HTR-8/SVneo (cell line): ENCODE results near the gene IL3RA.
"Not testable (repeated sequence)": the region's sequence is repeated elsewhere in the genome, so short reads cannot be mapped to it uniquely, and the experiment has no call there.

Source experiments
- DNase-seq: peaks from one replicate; pipeline ENCODE4 v3.0.0; 2011; ENCODE audit warnings: low spot score, mixed read lengths; ENCODE audit not compliant: insufficient read length
- FAIRE-seq: peaks from 2 replicates; lab custom pipeline; 2011; peaks lifted over from hg19 to GRCh38; lab: Jason Lieb, UNC

IL3RA gene

DNA sequence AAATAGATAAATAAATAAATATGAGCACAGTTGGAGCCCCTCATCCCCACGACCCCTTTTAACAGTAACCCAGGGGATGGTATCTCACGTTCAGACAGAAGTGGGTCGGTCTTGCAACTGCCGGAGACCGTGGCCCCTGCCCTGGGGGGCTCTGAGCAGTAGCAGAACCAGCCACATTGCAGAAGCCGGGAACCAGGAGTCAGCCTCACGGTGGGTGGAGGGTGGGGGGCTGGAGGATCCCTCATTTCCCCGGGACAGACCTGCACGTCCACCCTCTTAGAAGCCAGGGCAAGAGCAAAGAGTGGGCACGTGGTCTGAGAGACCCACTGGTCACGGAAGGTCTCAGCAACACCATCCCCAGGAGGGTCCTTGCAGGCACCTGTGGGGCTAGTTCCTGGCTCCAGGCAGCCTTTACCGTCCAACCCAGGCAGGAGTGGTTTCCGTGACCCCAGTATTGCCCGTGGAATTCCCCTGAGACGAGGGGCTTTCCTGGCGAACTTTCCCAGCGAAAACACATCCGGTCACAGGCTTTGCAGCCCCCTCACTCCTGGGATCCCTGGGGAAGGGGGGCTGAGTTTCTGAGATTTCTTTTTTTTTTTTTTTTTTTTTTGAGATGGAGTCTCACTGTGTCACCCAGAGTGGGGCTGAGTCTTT lies 8.8 kb upstream of the IL3RA start:
- no peak for DNase-seq
- FAIRE-seq = no peak

DNA sequence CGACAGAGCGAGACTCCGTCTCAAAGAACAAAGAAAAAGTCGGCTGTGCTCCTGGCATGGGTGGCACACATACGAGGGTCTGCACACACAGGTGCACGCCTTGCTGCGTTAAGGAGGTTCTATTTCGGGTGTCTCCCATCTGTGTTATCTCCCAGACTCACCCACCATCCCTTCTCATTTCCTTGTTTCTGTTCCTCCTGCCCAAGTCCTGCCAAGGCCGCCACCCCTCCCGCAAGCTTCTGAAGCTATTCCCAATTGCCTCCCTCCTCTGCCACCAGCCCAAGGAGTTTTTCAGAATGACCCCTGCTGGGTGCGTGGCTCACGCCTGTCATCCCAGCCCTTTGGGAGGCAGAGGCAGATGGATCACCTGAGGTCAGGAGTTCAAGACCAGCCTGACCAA lies 6.0 kb upstream of the IL3RA start:
- FAIRE-seq (no peak), DNase-seq (no peak)

GRCh38 chrX:1332433-1332832 lies 4.2 kb upstream of the IL3RA start:
- not testable (repeated sequence) for DNase-seq, FAIRE-seq

GRCh38 chrX:1334854-1335253 lies 1.7 kb upstream of the IL3RA start:
- no peak for FAIRE-seq
- DNase-seq = no peak

- FAIRE-seq (no peak), DNase-seq (no peak)
Measured at GRCh38 chrX:1336948-1337779, 579 bp downstream of the IL3RA start.

DNA sequence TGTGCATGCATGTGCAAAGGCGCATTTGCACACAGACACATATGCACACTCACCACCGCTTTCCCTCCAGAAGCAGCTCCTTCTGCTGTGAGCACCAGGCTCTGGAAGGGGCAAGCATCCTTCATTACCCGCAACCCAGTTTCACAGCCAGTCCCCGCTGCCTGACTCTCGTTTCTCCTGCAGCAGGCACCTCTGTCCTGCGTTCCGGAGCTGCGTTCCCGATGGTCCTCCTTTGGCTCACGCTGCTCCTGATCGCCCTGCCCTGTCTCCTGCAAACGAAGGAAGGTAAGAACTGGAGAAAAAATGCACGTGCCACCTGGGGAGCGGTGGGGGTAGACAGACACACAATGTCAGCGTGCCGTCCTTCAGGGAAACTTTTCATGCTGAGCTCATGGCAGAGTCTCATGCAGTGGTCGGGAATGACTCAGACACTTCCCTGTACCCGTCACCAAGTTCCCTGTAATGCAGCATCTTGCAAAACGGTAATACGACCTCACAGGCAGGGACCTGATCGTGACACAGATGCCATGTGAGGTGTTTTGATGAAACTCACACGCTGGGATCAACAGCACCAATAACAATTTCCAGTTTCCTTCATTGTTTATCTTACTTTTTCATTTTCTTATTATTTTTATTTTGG lies 5.1 kb downstream of the IL3RA start:
- FAIRE-seq (no peak), DNase-seq (no peak)

- DNase-seq, FAIRE-seq: not testable (repeated sequence)
Measured at GRCh38 chrX:1349606-1350005, 13.0 kb downstream of the IL3RA start.

GRCh38 chrX:1351981-1352714 lies 15.6 kb downstream of the IL3RA start:
- no peak for FAIRE-seq
- DNase-seq = no peak

GRCh38 chrX:1354036-1355019 lies 17.7 kb downstream of the IL3RA start:
- FAIRE-seq (no peak), DNase-seq (no peak)

DNA sequence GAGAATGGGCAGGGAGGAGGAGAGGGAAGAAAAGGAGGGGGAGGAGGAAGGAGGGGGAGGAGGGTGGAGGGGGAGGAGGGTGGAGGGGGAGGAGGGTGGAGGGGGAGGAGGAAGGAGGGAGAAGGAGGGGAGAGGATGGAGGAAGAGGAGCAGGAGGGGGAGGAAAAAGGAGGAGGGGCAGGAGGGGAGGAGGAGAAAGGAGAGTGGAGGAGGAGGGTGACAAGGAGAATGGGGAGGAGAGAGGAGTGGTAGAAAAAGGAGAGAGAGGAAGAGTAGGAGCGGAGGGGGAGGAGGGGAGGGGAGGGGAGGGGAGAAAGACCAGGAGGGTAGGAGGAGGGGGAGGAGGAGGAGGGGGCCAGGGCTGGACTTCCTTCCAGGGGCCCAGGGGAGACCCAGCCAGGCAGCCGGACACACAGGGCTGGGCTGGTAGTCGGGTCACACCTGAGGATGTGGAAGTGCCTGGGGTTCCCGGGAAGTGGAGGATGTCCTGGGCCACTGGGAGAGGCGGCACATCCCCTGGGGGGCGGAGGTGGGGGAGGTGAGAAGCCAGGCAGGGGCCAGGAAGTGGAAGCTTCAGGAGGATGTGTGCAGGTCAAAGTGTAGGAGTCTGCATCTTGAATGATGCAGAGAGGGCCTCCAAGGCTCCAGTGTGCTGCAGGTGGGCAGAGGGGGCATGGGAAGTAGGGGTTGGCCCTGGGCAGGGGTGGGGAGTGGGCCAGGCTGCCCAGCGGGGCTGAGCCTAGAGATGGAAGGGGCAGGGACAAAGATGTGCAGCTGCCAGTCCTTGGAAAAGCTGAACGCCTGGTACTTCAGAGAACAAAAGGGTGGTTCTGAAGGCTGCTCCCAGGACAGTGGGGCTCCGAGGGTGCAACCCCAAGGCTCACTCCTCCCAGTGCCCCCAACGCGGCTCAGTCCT lies 18.8 kb downstream of the IL3RA start:
- DNase-seq (no peak), FAIRE-seq (no peak)

DNA sequence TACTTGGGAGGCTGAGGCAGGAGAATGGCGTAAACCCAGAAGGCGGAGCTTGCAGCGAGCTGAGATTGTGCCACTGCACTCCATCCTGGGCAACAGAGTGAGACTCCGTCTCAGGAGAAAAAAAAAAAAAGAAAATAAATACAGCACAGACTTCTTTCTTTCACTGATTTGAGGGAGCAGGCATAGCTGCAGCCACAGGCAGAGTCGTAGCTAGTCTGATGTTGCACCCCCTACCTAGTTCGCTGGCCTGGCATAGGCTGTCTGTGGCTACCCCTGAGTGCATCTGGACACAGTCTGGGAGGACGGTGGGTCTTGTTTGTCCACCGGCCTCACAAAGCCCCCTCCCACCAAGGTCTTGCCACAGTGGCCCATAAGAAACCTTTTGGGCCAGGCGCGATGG lies 21.4 kb downstream of the IL3RA start:
- FAIRE-seq (no peak), DNase-seq (no peak)

DNA sequence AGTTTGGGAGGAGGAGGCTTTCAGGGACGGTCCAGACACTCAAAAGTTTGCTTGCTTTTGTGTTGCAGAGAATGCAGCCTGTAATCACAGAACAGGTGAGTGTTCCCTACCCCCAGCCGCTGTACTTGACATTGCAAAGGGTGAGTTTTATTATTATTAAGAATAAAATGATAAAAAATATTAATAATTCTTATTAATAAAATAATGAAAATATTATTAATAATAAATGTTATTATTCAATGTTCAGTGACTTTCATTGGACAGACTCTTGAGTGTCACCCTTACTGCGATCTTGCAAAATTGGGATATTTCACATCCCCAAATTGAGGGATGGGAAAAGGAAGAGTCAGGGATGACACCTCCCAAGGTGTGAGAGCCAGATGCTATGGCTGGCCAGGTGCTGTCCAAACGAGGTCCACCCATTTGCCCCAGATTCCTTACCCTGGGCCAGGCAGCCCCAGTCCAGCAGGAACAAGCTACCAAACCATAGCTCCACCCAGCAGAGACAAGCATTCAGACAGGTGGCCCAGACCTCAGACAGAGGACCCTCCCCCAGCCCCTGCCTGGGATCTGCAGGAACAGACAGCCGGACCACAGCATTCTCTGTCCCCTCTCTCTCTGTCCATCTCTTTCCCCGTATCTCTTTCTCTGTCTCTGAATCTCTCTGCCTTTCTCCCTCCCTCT lies 22.4 kb downstream of the IL3RA start:
- no peak for FAIRE-seq
- DNase-seq = no peak

DNA sequence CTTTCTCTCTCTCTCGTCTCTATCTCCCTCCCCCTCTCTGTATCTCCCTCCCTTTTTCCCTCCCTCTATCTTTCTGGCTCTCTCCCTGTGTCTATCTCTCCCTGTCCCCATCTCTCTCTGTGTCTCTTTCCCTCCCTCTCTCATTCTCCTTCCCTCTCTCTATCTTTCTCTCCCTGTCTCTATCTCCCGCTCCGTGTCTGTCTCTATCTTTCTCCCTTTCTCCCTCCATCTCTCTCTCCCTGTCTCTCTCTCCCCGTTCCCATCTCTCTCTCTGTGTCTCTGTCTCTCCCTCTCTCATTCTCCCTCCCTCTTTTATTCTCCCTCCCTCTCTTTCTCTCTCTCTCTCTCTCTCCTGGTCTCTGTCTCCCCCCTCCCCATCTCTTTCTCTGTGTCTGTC lies 22.9 kb downstream of the IL3RA start:
- FAIRE-seq (no peak), DNase-seq (no peak)

- no peak for DNase-seq
- FAIRE-seq = no peak
Measured at GRCh38 chrX:1360171-1360570, 23.6 kb downstream of the IL3RA start.

DNA sequence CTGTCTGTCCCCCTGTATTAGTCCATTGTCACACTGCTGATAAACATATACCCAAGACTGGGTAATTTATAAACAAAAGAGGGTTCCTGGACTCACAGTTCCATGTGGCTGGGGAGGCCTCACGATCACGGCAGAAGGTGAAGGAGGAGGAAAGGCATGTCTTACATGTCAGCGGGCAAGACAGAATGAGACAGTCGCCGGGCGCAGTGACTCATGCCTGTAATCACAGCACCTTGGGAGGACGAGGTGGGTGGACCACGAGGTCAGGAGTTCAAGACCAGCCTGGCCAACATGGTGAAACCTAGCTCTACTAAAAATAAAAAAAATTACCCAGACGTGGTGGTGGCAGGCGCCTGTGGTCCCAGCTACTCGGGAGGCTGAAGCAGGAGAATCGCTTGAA lies 24.7 kb downstream of the IL3RA start:
- FAIRE-seq (no peak), DNase-seq (no peak)

DNA sequence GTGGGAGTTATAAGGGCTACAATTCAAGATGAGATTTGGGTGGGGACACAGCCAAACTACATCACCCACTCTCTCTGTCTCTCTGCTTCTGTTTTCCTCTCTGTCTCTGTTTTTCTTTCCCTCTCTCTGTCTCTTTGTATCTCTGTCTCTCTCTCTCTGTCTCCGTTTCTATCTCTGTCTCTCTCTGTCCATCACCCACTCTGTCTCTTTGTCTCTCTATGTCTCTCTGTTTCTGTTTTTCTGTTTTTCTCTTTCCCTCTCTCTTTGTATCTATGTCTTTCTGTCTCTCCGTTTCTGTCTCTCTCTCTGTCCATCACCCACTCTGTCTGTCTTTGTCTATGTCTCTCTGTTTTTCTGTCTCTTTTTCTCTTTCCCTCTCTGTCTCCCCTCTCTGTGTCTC lies 25.3 kb downstream of the IL3RA start:
- no peak for FAIRE-seq
- no peak for DNase-seq

- not testable (repeated sequence) for FAIRE-seq, DNase-seq
Measured at GRCh38 chrX:1366363-1366762, 29.8 kb downstream of the IL3RA start.

DNA sequence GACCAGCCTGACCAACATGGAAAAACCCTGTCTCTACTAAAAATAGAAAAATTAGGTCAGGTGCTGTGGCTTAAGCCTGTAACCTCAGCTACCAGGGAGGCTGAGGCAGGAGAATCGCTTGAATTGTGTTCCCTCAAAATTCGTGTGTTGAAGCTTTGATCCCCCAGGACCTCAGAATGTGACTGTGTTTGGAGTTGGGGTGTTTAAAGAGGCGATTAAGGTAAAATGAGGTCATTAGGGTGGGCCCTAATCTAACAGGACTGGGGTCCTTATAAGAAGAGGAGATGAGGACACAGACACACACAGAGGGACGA lies 31.8 kb downstream of the IL3RA start:
- no peak for FAIRE-seq
- DNase-seq = no peak
